HepG2 (cell line): ENCODE data around the gene APC2. TPM values are rescaled to one million over a fixed set of nuclear protein-coding genes. Genes with fewer than 3 reads are reported as not detected.

Experiments used
- HOXA7 ChIP-seq: sonication (generic); formaldehyde crosslinking; IDR thresholded peaks from 2 replicates; pipeline ENCODE4 v1.8.1; 2022; ENCODE audit warnings: mild to moderate bottlenecking, missing genetic modification reagents, moderate library complexity
- MED1 ChIP-seq: sonication (generic); formaldehyde crosslinking; IDR thresholded peaks from 2 replicates; pipeline ENCODE4 v1.4.0; 2020; ENCODE audit warnings: missing genetic modification reagents
- MED13 ChIP-seq: sonication (generic); formaldehyde crosslinking; IDR thresholded peaks from 2 replicates; pipeline ENCODE4 v1.5.0; 2020; ENCODE audit warnings: missing genetic modification reagents
- MXI1 ChIP-seq: IDR thresholded peaks from 3 replicates; pipeline ENCODE4 v1.6.1; 2012; ENCODE audit warnings: low read depth, low read length, inconsistent platforms, borderline replicate concordance
- NCOA1 ChIP-seq: sonication (generic); formaldehyde crosslinking; IDR thresholded peaks from 2 replicates; pipeline ENCODE4 v1.9.0; 2021; ENCODE audit warnings: missing genetic modification reagents
- RXRB ChIP-seq: IDR thresholded peaks from 2 replicates; pipeline ENCODE4 v1.6.1; 2016; ENCODE audit warnings: borderline replicate concordance, missing genetic modification reagents, missing compliant biosample characterization
- ZNF44 ChIP-seq: sonication (generic); formaldehyde crosslinking; IDR thresholded peaks from 2 replicates; pipeline ENCODE4 v1.5.1; 2020; ENCODE audit warnings: mild to moderate bottlenecking, missing genetic modification reagents
- ZNF615 ChIP-seq: sonication (generic); formaldehyde crosslinking; IDR thresholded peaks from 2 replicates; pipeline ENCODE4 v1.5.0; 2020; ENCODE audit warnings: mild to moderate bottlenecking, missing genetic modification reagents, borderline replicate concordance
- ZNF781 ChIP-seq: sonication (generic); formaldehyde crosslinking; IDR thresholded peaks from 2 replicates; pipeline ENCODE4 v1.5.1; 2020; ENCODE audit warnings: borderline replicate concordance, mild to moderate bottlenecking, missing genetic modification reagents; ENCODE audit errors: not compliant biosample characterization
- ZNF790 ChIP-seq: sonication (generic); formaldehyde crosslinking; IDR thresholded peaks from 2 replicates; pipeline ENCODE4 v1.8.0; 2022; ENCODE audit warnings: missing genetic modification reagents, mild to moderate bottlenecking, borderline replicate concordance
- ZNF83 ChIP-seq: sonication (generic); formaldehyde crosslinking; IDR thresholded peaks from 2 replicates; pipeline ENCODE4 v1.4.0; 2020; ENCODE audit warnings: missing genetic modification reagents, mild to moderate bottlenecking, borderline replicate concordance
- polyA plus RNA-seq, 8 experiments: library from polyadenylated mRNA; depleted of rRNA in 3 of 8; stranded (reverse) in 7 of 8; unstranded in 1 of 8; fragments of >200 nt; fragmentation: Illumina TruSeq in 4 of 8; extraction: Trizol in 4 of 8; gene quantifications; 2 replicates each; pipeline versions ENCODE4 v1.2.1 to v1.2.3, GENCODE V29; 2011 to 2016; ENCODE audit warnings: low read depth in 4 of 8, missing spikeins in 1 of 8, mixed read lengths in 1 of 8; ENCODE audit not compliant: insufficient read depth in 1 of 8
- total RNA-seq, 5 experiments: library from RNA; depleted of rRNA; stranded (reverse); fragments of >200 nt; fragmentation: Illumina TruSeq; extraction: Trizol; gene quantifications; 2 replicates each; pipeline ENCODE4 v1.2.3, GENCODE V29; 2016; ENCODE audit warnings: low read depth in 1 of 5
- TF ChIP-seq, protein P1 (sequence below): sonication (generic); formaldehyde crosslinking; IDR thresholded peaks from one replicate; pipeline ENCODE4 v1.5.1; 2020; ENCODE audit warnings: mild to moderate bottlenecking, missing genetic modification reagents; ENCODE audit errors: not compliant biosample characterization
- TF ChIP-seq, protein P2 (sequence below): IDR thresholded peaks from 2 replicates; pipeline ENCODE4 v1.6.1; 2016; ENCODE audit warnings: mild to moderate bottlenecking, missing biosample characterization, missing genetic modification reagents
- TF ChIP-seq, protein P3 (sequence below): sonication (generic); formaldehyde crosslinking; IDR thresholded peaks from 2 replicates; pipeline ENCODE4 v1.4.0; 2020; ENCODE audit warnings: missing genetic modification reagents, borderline replicate concordance

APC2 gene
- total and polyA plus RNA-seq, 2 of the 13 experiments (the other 11 are each of a cell fraction or from before 2014, with no cell fraction given), result 0.08 to 0.22 TPM

DNA sequence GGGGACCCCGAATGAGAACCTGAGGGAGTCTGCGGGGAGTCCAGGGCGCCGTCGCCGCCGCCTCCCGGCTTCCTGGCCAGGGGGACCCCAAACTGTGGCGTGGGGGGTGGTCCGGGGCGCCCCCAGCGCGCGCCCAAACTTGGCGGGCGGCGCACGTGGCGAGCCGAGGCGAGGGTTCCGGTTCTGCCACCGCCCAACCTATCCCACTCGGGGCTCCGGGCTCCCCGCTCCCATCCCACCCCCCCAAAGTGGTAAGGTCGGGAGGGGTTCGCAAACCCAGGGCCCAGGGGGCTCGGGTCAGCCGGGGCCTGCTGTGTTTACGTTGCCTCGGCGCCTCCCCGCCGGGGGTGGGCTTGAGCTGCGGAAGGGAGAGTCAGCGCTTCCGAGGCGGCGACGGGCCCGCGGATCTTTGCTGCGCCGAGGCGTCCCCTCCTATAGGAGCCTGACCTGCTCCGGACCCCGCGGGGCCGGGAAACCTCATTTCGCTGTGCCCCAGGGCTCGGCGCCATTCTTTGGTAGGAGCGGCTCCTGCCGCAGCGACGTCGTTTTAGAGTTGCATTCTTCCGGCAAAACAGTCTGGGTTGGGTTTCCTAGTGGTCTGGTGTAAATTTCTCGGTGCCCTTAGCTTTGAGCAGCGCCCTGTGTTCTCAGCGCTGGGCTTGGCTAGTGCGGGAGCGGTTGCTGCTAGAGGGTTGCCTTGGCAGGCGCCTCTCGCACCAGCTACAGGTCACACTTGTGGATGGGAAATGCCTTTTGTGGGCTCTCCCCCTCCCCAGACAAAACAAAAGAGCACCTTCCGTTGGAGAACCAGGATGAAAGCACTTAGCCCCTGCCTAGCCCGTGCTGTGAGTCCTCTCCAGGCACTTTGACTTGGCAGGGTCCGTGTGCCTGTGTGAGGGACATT is 41.4 kb upstream of the APC2 start (continued):
- TF ChIP-seq, protein P1, sequence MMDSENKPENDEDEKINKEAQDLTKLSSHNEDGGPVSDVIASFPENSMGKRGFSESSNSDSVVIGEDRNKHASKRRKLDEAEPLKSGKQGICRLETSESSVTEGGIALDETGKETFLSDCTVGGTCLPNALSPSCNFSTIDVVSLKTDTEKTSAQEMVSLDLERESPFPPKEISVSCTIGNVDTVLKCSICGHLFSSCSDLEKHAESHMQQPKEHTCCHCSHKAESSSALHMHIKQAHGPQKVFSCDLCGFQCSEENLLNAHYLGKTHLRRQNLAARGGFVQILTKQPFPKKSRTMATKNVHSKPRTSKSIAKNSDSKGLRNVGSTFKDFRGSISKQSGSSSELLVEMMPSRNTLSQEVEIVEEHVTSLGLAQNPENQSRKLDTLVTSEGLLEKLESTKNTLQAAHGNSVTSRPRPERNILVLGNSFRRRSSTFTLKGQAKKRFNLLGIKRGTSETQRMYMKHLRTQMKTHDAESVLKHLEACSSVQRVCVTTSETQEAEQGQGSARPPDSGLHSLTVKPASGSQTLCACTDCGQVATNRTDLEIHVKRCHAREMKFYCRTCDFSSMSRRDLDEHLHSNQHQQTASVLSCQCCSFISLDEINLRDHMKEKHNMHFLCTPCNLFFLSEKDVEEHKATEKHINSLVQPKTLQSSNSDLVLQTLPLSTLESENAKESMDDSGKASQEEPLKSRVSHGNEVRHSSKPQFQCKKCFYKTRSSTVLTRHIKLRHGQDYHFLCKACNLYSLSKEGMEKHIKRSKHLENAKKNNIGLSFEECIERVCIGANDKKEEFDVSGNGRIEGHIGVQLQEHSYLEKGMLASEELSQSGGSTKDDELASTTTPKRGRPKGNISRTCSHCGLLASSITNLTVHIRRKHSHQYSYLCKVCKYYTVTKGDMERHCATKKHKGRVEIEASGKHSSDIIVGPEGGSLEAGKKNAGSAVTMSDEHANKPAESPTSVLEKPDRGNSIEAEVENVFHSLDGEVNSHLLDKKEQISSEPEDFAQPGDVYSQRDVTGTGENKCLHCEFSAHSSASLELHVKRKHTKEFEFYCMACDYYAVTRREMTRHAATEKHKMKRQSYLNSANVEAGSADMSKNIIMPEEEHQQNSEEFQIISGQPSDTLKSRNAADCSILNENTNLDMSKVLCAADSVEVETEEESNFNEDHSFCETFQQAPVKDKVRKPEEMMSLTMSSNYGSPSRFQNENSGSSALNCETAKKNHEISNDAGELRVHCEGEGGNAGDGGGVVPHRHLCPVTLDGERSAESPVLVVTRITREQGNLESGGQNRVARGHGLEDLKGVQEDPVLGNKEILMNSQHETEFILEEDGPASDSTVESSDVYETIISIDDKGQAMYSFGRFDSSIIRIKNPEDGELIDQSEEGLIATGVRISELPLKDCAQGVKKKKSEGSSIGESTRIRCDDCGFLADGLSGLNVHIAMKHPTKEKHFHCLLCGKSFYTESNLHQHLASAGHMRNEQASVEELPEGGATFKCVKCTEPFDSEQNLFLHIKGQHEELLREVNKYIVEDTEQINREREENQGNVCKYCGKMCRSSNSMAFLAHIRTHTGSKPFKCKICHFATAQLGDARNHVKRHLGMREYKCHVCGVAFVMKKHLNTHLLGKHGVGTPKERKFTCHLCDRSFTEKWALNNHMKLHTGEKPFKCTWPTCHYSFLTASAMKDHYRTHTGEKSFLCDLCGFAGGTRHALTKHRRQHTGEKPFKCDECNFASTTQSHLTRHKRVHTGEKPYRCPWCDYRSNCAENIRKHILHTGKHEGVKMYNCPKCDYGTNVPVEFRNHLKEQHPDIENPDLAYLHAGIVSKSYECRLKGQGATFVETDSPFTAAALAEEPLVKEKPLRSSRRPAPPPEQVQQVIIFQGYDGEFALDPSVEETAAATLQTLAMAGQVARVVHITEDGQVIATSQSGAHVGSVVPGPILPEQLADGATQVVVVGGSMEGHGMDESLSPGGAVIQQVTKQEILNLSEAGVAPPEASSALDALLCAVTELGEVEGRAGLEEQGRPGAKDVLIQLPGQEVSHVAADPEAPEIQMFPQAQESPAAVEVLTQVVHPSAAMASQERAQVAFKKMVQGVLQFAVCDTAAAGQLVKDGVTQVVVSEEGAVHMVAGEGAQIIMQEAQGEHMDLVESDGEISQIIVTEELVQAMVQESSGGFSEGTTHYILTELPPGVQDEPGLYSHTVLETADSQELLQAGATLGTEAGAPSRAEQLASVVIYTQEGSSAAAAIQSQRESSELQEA (CRISPR knock-in tag), result peak; percentile 45
- no peak for TF ChIP-seq HOXA7 (CRISPR knock-in tag)
- no peak for TF ChIP-seq ZNF781
- TF ChIP-seq MXI1, result peak; percentile 67; the same call in 1 of the 3 replicates
- no peak for TF ChIP-seq NCOA1 (CRISPR knock-in tag)
- TF ChIP-seq MED13 (CRISPR knock-in tag), result no peak
- no peak; the same call in 1 of the 2 replicates for TF ChIP-seq ZNF615 (CRISPR knock-in tag)
- 0 out of 2 replicates have a peak, but pooled peaks have one; percentile 7 for TF ChIP-seq ZNF44 (CRISPR knock-in tag)
- peak; percentile 31; the same call in 1 of the 2 replicates for TF ChIP-seq ZNF790 (CRISPR knock-in tag)
- 0 out of 2 replicates have a peak, but pooled peaks have one; percentile 9 for TF ChIP-seq MED1 (CRISPR knock-in tag)
- TF ChIP-seq, protein P2, sequence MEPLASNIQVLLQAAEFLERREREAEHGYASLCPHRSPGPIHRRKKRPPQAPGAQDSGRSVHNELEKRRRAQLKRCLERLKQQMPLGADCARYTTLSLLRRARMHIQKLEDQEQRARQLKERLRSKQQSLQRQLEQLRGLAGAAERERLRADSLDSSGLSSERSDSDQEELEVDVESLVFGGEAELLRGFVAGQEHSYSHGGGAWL (CRISPR knock-in tag), result peak; percentile 35; the same call in 1 of the 2 replicates
- TF ChIP-seq, protein P3, sequence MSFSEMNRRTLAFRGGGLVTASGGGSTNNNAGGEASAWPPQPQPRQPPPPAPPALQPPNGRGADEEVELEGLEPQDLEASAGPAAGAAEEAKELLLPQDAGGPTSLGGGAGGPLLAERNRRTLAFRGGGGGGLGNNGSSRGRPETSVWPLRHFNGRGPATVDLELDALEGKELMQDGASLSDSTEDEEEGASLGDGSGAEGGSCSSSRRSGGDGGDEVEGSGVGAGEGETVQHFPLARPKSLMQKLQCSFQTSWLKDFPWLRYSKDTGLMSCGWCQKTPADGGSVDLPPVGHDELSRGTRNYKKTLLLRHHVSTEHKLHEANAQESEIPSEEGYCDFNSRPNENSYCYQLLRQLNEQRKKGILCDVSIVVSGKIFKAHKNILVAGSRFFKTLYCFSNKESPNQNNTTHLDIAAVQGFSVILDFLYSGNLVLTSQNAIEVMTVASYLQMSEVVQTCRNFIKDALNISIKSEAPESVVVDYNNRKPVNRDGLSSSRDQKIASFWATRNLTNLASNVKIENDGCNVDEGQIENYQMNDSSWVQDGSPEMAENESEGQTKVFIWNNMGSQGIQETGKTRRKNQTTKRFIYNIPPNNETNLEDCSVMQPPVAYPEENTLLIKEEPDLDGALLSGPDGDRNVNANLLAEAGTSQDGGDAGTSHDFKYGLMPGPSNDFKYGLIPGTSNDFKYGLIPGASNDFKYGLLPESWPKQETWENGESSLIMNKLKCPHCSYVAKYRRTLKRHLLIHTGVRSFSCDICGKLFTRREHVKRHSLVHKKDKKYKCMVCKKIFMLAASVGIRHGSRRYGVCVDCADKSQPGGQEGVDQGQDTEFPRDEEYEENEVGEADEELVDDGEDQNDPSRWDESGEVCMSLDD (CRISPR knock-in tag), result peak; percentile 87; the same call in 1 of the 2 replicates
- TF ChIP-seq ZNF83 (CRISPR knock-in tag), result no peak
- no peak for TF ChIP-seq RXRB (CRISPR knock-in tag)
